OCI-LY1 (cell line): ENCODE measurements around the gene C1QL3.

Source experiments
- CTCF ChIP-seq: fragments of 200-600 bp; sonication (generic), shearing (Covaris generic); IDR thresholded peaks from 2 replicates; pipeline ENCODE4 v1.5.1; 2017; ENCODE audit warnings: mild to moderate bottlenecking, antibody characterized with exemption, low read length, moderate library complexity, mixed read lengths
- EZH2 ChIP-seq: fragments of 200-600 bp; sonication (generic), shearing (Covaris generic); IDR thresholded peaks from 2 replicates; pipeline ENCODE4 v1.8.0; 2017; ENCODE audit warnings: borderline replicate concordance, mixed run types, mild to moderate bottlenecking, antibody characterized with exemption, low read length, moderate library complexity, mixed read lengths

DNA sequence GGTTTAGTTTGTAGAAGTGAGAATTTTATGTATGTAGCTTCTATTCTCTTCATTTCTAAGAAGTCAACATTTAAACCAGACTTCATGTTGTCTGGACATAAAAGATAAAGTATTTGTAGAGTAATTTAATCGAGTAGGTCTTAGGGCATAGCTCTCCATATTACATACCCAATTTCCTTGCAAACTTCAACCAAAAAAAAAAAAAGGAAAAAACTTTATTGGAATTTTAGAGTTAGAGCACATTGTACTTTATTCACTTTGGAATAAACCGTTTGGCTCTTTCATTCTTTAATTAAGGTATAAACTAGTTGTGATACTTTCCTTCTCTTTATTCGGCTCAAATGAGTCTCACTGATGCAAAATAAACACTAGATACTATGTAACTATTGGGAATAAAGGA, 48.9 kb downstream of the C1QL3 start:
- TF ChIP-seq CTCF = no peak
- TF ChIP-seq EZH2 = no peak
